HG03442 (cell line): ENCODE measurements around the gene SRC.
"Not testable (repeated sequence)": the region's sequence is repeated elsewhere in the genome, so short reads cannot be mapped to it uniquely, and the experiment has no call there.

ENCODE experiments used
- ATAC-seq: cut with Tn5 transposase; IDR thresholded peaks from one replicate; pipeline ENCODE4 v1.9.1; 2021; ENCODE audit warnings: mild to moderate bottlenecking, moderate library complexity; ENCODE audit not compliant: unreplicated experiment

The SRC gene

GRCh38 chr20:37335642-37336368 lies 10.1 kb upstream of the SRC start:
- ATAC-seq: peak; percentile 18

- ATAC-seq: peak; percentile 66
Observed at GRCh38 chr20:37336369-37337207, 9.4 kb upstream of the SRC start.

GRCh38 chr20:37337208-37337991 lies 8.5 kb upstream of the SRC start:
- no peak for ATAC-seq

- not testable (repeated sequence) for ATAC-seq
Observed at GRCh38 chr20:37338380-37338779, 7.6 kb upstream of the SRC start.

GRCh38 chr20:37339208-37339607 lies 6.7 kb upstream of the SRC start:
- ATAC-seq: no peak

- ATAC-seq: not testable (repeated sequence)
Observed at GRCh38 chr20:37339764-37340109, 6.2 kb upstream of the SRC start.

- no peak for ATAC-seq
Observed at GRCh38 chr20:37340998-37341397, 4.9 kb upstream of the SRC start.

GRCh38 chr20:37341632-37342031 lies 4.3 kb upstream of the SRC start:
- ATAC-seq: no peak

GRCh38 chr20:37342231-37343177 lies 3.4 kb upstream of the SRC start:
- ATAC-seq: no peak

- ATAC-seq: no peak
Observed at GRCh38 chr20:37343212-37343993, 2.5 kb upstream of the SRC start.

GRCh38 chr20:37343994-37344355 lies 2.0 kb upstream of the SRC start:
- ATAC-seq: no peak

- no peak for ATAC-seq
Observed at GRCh38 chr20:37344506-37345338, 1.2 kb upstream of the SRC start.

GRCh38 chr20:37346236-37346534 lies 245 bp downstream of the SRC start:
- no peak for ATAC-seq

- peak; percentile 11 for ATAC-seq
Observed at GRCh38 chr20:37346535-37347346, 801 bp downstream of the SRC start.

- ATAC-seq: no peak
Observed at GRCh38 chr20:37347347-37347823, 1.4 kb downstream of the SRC start.

- ATAC-seq: no peak
Observed at GRCh38 chr20:37347891-37348791, 2.2 kb downstream of the SRC start.
